GM18499 (cell line): Measurements from ENCODE around the gene MOSMO.
"Not testable (repeated sequence)": the region's sequence is repeated elsewhere in the genome, so short reads cannot be mapped to it uniquely, and the experiment has no call there.

Experiments
- ATAC-seq: cut with Tn5 transposase; IDR thresholded peaks from one replicate; pipeline ENCODE4 v1.9.1; 2021; ENCODE audit warnings: moderate number of reproducible peaks; ENCODE audit not compliant: insufficient read depth, unreplicated experiment

The MOSMO gene

DNA sequence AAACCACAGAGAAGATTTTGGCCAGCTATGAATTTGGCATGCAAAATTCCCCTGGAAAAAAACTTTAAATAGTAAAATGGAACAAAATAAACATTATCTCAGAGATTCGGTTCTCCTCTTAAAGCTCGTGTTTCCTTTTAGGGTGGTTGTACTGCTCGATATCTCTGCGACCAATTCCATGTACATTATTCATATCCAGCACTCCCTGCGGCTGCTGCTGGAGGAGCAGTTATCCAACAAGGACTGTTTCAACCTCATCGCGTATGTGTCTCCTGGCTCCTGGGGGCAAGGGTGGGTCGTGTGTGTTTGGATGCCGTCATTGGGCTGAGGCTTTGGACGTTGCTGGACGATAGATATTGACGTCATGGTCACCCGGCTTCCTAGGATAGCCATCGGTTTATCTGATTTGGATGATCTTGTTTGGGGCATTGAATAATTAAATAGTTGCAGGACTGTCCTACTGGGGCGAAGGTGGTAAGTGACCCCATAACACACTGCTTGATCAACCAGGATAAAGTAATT is 118.2 kb downstream of the MOSMO start:
- no peak for ATAC-seq

DNA sequence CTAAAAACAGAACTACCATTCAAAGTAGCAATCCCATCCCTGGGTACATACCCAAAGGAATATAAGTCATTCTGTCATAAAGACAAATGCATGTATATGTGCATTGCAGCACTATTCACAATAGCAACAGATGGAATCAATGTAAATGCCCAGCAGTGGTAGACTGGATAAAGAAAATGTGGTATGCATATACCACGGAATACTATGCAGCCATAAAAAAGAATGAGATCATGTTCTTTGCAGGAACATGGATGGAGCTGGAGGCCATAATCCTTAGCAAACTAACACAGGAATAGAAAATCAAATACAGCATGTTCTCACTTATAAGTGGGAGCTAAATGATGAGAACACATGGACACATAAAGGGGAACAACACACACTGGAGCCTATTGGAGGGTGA is 120.6 kb downstream of the MOSMO start:
- not testable (repeated sequence) for ATAC-seq

DNA sequence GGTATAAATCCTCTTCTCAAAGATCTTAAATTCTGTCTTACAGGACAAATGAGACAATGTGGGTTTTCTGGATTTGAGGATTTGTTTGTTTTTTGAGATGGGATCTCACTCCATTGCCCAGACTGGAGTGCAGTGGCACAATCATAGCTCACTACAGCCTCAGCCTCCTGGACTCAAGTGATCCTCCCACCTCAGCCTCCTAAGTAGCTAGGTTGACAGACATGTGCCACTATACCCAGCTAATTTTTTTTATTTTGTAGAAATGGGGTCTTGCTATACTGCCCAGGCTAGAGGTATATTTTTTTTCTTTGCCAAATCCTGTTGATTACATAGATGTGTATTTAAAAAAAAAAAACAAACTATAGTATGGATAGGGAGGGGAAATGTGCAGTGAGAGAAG is 122.6 kb downstream of the MOSMO start:
- ATAC-seq = no peak

DNA sequence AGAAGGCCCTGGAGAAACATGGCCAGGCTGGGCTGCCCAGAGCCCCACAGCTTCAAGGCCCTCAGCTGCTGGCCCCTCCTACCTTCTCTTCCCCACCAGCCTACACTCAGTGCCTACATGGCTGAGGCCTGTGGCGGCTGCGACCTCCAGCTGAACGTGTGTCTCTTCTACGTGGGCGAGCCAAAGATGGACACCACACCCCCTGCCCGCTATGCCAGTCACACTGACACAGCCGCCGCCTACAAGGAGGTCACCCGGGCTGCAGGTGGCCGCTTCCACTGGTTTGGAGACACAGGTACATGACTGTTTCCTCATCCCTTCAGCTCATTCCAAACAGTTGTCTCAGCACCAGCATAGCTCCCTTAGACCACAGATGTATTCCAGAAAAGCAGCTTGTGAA is 124.9 kb downstream of the MOSMO start:
- ATAC-seq = no peak
